ENCODE data around the gene KIF21A.

The KIF21A gene

GRCh38 chr12:39383114-39383513 is 59.8 kb downstream of the KIF21A start:
- no peak for DNase-seq

GRCh38 chr12:39380090-39380489 is 62.8 kb downstream of the KIF21A start:
- no peak for DNase-seq

- no peak for DNase-seq
These were observed 64.6 kb downstream of the KIF21A start for GRCh38 chr12:39378341-39378740.

- no peak for DNase-seq
These were observed 67.6 kb downstream of the KIF21A start for GRCh38 chr12:39375206-39375808.

GRCh38 chr12:39372929-39373328 is 70.0 kb downstream of the KIF21A start:
- DNase-seq = no peak

- no peak for DNase-seq
These were observed 70.6 kb downstream of the KIF21A start for GRCh38 chr12:39372204-39372925.

GRCh38 chr12:39369756-39370155 is 73.2 kb downstream of the KIF21A start:
- no peak for DNase-seq

GRCh38 chr12:39368891-39369290 is 74.0 kb downstream of the KIF21A start:
- no peak for DNase-seq

- DNase-seq = no peak
These were observed 74.8 kb downstream of the KIF21A start for GRCh38 chr12:39368096-39368495.

- no peak for DNase-seq
These were observed 75.4 kb downstream of the KIF21A start for GRCh38 chr12:39367494-39367893.

- no peak for DNase-seq
These were observed 77.4 kb downstream of the KIF21A start for GRCh38 chr12:39365364-39366001.

- no peak for DNase-seq
These were observed 78.7 kb downstream of the KIF21A start for GRCh38 chr12:39364196-39364595.

GRCh38 chr12:39359645-39360044 is 83.3 kb downstream of the KIF21A start:
- DNase-seq = no peak

GRCh38 chr12:39357041-39357440 is 85.9 kb downstream of the KIF21A start:
- DNase-seq = no peak

- DNase-seq = no peak
These were observed 87.1 kb downstream of the KIF21A start for GRCh38 chr12:39355841-39356240.

- no peak for DNase-seq
These were observed 88.0 kb downstream of the KIF21A start for GRCh38 chr12:39354955-39355354.

- no peak for DNase-seq
These were observed 90.4 kb downstream of the KIF21A start for GRCh38 chr12:39352471-39353017.

GRCh38 chr12:39351153-39351552 is 91.8 kb downstream of the KIF21A start:
- DNase-seq = no peak

- no peak for DNase-seq
These were observed 93.8 kb downstream of the KIF21A start for GRCh38 chr12:39348941-39349626.

GRCh38 chr12:39348523-39348922 is 94.4 kb downstream of the KIF21A start:
- no peak for DNase-seq

- DNase-seq = no peak
These were observed 98.0 kb downstream of the KIF21A start for GRCh38 chr12:39344926-39345325.

- no peak for DNase-seq
These were observed 99.3 kb downstream of the KIF21A start for GRCh38 chr12:39343665-39344064.

- no peak for DNase-seq
These were observed 101.2 kb downstream of the KIF21A start for GRCh38 chr12:39341761-39342160.
